ENCODE data around the gene ZNF212.

ZNF212 gene

DNA sequence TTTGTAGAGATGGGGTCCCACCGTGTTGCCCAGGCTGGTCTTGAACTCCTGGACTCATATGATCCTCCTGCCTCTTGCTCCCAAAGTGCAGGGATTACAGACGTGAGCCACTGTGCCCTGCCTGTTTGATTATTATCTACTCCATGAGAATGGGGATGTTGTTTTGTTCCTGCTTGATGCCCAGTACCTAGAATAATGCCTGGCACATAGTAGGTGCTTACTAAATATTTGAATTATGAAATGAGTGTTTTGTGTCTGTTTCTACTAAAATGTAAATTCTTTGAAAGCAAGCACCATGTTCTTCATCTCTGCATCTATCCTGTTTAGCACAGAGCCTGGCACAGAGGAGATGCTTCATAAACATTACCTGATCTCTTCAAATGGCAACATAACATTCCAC, 63.4 kb downstream of the ZNF212 start (continued):
- TF ChIP-seq, protein P1, sequence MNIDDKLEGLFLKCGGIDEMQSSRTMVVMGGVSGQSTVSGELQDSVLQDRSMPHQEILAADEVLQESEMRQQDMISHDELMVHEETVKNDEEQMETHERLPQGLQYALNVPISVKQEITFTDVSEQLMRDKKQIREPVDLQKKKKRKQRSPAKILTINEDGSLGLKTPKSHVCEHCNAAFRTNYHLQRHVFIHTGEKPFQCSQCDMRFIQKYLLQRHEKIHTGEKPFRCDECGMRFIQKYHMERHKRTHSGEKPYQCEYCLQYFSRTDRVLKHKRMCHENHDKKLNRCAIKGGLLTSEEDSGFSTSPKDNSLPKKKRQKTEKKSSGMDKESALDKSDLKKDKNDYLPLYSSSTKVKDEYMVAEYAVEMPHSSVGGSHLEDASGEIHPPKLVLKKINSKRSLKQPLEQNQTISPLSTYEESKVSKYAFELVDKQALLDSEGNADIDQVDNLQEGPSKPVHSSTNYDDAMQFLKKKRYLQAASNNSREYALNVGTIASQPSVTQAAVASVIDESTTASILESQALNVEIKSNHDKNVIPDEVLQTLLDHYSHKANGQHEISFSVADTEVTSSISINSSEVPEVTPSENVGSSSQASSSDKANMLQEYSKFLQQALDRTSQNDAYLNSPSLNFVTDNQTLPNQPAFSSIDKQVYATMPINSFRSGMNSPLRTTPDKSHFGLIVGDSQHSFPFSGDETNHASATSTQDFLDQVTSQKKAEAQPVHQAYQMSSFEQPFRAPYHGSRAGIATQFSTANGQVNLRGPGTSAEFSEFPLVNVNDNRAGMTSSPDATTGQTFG (tag by site-specific recombination; IDR thresholded peaks at IDR 0.05; ENCODE audit: borderline replicate concordance) = no peak

DNA sequence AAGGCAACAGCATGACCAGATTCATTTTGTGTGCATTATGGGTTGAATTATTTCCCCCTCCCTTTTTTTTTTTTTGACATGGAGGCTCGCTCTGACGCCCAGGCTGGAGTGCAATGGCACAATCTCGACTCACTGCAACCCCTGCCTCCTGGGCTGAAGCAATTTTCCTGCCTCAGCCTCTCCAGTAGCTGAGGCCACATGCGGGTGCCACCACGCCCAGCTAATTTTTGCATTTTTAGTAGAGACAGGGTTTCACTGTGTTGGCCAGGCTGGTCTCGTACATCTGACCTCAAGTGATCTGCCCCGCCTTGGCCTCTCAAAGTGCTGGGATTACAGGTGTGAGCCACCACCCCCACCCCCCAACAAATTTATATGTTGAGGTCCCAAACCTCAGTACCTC, 64.6 kb downstream of the ZNF212 start:
- POLR2A ChIA-PET = no interaction called here
- CTCF ChIA-PET = no interaction called here
- H3K36me3 ChIP-seq (ENCODE audit: control insufficient read depth in 2 of 2, insufficient read depth in 1 of 2, low read length in 2 of 2) = no peaks in the 10 kb centered on the region
- H3K27ac ChIP-seq (ENCODE audit: extremely low read depth, low read depth, low read length) = no peak overlapping the region
- H3K9me3 ChIP-seq (ENCODE audit: control insufficient read depth, insufficient read depth, low read depth, low read length) = no peaks in the 10 kb centered on the region
- no peak overlapping the region for H3K4me3 ChIP-seq (ENCODE audit: low read depth, low read length)
- H3K4me1 ChIP-seq (ENCODE audit: control insufficient read depth, insufficient read depth, low read length) = no peaks in the 10 kb centered on the region
- no peak for TF ChIP-seq ZNF239 (tag by site-specific recombination; IDR thresholded peaks at IDR 0.05)
- no peak for TF ChIP-seq SETDB1 (IDR thresholded peaks at IDR 0.05; ENCODE audit: insufficient read length, low read length)
- TF ChIP-seq ZNF266 (tag by site-specific recombination; IDR thresholded peaks at IDR 0.05; ENCODE audit: low read depth) = no peak
- TF ChIP-seq ZNF16 (tag by site-specific recombination; IDR thresholded peaks at IDR 0.05; ENCODE audit: low read depth) = no peak
- TF ChIP-seq, protein P2, sequence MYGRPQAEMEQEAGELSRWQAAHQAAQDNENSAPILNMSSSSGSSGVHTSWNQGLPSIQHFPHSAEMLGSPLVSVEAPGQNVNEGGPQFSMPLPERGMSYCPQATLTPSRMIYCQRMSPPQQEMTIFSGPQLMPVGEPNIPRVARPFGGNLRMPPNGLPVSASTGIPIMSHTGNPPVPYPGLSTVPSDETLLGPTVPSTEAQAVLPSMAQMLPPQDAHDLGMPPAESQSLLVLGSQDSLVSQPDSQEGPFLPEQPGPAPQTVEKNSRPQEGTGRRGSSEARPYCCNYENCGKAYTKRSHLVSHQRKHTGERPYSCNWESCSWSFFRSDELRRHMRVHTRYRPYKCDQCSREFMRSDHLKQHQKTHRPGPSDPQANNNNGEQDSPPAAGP (tag by site-specific recombination; IDR thresholded peaks at IDR 0.05) = no peak
- no peak for TF ChIP-seq ZNF747 (tag by site-specific recombination; IDR thresholded peaks at IDR 0.05)
- TF ChIP-seq, protein P3, sequence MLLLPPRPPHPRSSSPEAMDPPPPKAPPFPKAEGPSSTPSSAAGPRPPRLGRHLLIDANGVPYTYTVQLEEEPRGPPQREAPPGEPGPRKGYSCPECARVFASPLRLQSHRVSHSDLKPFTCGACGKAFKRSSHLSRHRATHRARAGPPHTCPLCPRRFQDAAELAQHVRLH (tag by site-specific recombination; IDR thresholded peaks at IDR 0.05) = no peak
- no peak for TF ChIP-seq YY2 (tag by site-specific recombination; IDR thresholded peaks at IDR 0.05)
- TF ChIP-seq, protein P4, sequence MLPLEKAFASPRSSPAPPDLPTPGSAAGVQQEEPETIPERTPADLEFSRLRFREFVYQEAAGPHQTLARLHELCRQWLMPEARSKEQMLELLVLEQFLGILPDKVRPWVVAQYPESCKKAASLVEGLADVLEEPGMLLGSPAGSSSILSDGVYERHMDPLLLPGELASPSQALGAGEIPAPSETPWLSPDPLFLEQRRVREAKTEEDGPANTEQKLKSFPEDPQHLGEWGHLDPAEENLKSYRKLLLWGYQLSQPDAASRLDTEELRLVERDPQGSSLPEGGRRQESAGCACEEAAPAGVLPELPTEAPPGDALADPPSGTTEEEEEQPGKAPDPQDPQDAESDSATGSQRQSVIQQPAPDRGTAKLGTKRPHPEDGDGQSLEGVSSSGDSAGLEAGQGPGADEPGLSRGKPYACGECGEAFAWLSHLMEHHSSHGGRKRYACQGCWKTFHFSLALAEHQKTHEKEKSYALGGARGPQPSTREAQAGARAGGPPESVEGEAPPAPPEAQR (tag by site-specific recombination; IDR thresholded peaks at IDR 0.05) = no peak
- no peak for TF ChIP-seq HOXA7 (CRISPR knock-in tag; IDR thresholded peaks at IDR 0.05; ENCODE audit: borderline replicate concordance)
- no peak for TF ChIP-seq ZFP69B (tag by site-specific recombination; IDR thresholded peaks at IDR 0.05)
- TF ChIP-seq ZNF423 (tag by site-specific recombination; IDR thresholded peaks at IDR 0.05) = no peak
- TF ChIP-seq, protein P5, sequence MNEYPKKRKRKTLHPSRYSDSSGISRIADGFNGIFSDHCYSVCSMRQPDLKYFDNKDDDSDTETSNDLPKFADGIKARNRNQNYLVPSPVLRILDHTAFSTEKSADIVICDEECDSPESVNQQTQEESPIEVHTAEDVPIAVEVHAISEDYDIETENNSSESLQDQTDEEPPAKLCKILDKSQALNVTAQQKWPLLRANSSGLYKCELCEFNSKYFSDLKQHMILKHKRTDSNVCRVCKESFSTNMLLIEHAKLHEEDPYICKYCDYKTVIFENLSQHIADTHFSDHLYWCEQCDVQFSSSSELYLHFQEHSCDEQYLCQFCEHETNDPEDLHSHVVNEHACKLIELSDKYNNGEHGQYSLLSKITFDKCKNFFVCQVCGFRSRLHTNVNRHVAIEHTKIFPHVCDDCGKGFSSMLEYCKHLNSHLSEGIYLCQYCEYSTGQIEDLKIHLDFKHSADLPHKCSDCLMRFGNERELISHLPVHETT (tag by site-specific recombination; IDR thresholded peaks at IDR 0.05) = no peak
- TF ChIP-seq SP3 (tag by site-specific recombination; IDR thresholded peaks at IDR 0.05) = no peak
- TF ChIP-seq TRIM28 (IDR thresholded peaks at IDR 0.05; ENCODE audit: borderline replicate concordance, low read length) = no peak
- TF ChIP-seq ZBTB1 (tag by site-specific recombination; IDR thresholded peaks at IDR 0.05) = no peak
- no peak for TF ChIP-seq ZNF112 (tag by site-specific recombination; IDR thresholded peaks at IDR 0.05)
- TF ChIP-seq ZBTB20 (tag by site-specific recombination; IDR thresholded peaks at IDR 0.05) = no peak

Data from HEK293 (cell line).